NT2/D1 (cell line): ENCODE data around the gene TBKBP1.

Source experiments
- SUZ12 ChIP-seq: IDR thresholded peaks from 2 replicates; pipeline ENCODE4 v1.6.1; 2011; ENCODE audit not compliant: insufficient read length, insufficient read depth; ENCODE audit errors: extremely low read depth
- ZNF274 ChIP-seq: IDR thresholded peaks from 2 replicates; pipeline ENCODE4 v1.6.1; 2011; ENCODE audit warnings: mild to moderate bottlenecking, low read depth, low read length

- TF ChIP-seq ZNF274 (no peak), SUZ12 (no peak)
Measured at GRCh38 chr17:47741109-47741792, 47.3 kb downstream of the TBKBP1 start.
